ENCODE data around the gene SUPT4H1. TPM values are rescaled to one million over a fixed set of nuclear protein-coding genes. Genes with fewer than 3 reads are reported as not detected.
"Not testable (repeated sequence)": the region's sequence is repeated elsewhere in the genome, so short reads cannot be mapped to it uniquely, and the experiment has no call there.

The SUPT4H1 gene
- total RNA-seq, 1 experiment from 2014 or later: 61.6 TPM

DNA sequence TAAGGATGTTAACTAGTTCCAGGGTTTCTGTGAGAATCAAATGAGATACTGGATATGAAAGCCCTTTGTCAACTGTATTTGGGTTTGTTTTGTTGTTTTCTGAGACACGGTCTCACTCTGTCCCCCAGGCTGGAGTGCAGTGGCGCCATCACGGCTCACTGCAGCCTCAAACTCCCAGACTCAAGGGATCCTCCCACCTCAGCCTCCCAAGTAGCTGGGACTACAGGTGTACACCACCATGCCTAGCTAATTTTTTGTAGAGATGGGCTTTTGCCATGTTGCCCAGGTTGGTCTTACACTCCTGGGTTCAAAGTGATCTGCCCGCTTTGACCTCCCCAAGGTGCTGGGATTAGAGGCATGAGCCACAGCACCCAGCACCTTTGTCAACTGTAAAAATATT, 8.9 kb downstream of the SUPT4H1 start:
- DNase-seq (ENCODE audit: extremely low read depth, low read depth): no peak

DNA sequence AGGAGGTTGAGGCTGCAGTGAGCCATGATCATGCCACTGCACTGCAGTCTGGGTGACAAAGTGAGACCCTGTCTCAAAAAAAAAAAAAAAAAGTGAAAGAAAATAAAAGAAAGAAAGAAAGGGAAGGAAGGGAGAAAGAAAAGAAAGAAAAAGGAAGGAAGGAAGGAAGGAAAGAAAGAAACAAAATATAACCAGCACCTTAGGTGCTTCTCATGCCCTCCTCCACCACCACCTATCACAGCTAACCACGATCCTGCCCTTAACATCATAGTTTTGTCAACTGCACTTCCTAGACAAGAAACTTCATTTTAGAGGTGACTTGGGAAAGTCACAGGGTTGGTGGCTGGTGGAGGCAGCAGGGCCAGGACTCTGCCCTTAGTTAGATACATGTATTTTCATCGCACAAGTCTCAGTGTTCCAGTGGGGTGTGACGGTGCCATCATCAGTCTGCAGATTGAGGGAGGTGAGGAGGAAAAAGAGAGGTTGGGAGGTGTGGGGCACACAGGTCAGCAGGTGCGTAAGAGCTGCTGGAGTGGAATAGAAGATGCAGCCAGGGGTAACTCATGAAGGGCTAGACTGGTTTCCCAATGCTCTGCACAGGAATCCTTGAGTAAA, 10.0 kb downstream of the SUPT4H1 start:
- DNase-seq (ENCODE audit: extremely low read depth, low read depth): no peak

DNA sequence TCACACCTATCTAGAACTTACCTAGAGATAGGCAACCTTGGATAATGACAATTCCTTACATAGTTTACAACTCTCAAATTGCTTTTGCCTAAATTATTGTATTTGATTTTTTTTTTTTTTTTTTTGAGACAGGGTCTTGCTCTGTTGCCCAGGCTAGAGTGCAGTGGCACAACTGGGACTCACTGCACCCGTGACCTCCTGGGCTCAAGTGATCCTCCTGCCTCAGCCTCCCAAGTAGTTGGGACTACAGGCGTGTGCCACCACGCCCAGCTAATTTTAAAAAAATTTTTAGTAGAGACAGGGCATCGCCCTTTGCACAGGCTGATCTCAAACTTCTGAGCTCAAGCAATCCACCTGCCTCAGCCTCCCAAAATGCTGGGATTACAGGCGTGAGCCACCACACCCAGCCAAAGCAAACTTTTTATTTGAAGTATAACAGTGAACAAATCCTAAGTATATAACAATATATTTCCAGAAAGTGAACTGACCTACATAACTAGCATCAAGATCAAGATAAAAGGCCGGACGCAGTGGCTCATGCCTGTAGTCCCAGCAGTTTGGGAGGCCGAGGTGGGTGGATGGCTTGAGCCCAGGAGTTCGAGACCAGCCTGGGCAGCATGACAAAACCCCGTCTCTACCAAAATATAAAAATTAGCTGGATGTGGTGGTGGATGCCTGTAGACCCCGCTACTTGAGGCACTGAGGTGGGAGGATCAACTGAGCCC, 10.7 kb downstream of the SUPT4H1 start:
- DNase-seq (ENCODE audit: extremely low read depth, low read depth): not testable (repeated sequence)

DNA sequence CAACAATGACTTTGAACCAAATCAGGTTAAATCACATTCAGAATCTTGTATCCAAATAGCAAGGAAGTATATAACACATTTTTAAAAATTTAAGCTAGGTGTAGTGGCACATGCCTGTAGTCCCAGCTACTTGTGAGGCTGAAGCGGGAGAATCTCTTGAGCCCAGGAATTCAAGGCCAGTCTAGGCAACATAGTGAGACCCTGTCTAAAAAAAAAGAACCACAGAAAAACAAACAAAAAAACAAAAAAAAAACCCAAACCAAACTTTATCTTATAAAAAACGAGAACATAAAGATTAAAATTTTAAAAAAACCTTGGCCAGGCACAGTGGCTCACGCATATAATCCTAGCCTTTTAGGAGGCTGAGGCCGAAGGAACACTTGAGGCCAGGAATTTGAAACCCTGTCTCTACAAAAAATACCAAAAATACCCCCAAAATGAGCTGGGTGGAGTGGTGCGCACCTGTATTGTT, 11.6 kb downstream of the SUPT4H1 start:
- DNase-seq (ENCODE audit: extremely low read depth, low read depth): no peak

DNA sequence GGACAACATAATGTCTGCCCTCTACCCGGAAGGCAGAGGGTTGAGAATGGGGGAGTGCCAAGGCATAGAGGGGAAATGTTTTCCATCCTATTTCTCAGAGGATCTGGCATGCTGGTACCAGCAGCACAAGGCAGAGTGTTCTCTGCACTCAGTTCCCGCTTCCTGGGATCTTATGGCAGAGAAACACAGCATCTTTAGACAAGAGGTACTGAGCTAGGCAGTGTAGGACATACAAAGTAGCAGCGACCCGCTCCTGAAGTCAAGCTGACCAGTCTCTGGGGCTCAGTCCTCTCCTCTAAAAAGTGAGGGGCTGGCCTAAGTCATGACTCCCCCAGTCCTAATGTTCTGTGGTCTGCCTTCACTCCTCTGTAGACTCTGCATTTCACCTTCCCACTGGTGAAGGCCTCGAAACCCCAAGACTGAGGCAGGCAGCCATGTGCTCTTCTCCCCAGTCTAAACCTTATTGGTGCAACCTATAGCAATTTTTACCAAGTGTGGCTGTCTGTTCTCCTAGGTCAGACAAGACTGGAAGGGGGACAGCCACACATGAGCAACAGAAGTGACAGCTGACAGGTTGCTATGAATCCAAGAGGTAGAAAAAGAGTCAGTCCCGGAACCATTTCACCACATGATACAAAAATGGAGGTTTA, 12.1 kb downstream of the SUPT4H1 start:
- DNase-seq (ENCODE audit: extremely low read depth, low read depth): no peak

- DNase-seq (ENCODE audit: extremely low read depth, low read depth): no peak
These were observed 12.9 kb downstream of the SUPT4H1 start for GRCh38 chr17:58338841-58339754.

- DNase-seq (ENCODE audit: extremely low read depth, low read depth): no peak
These were observed 13.6 kb downstream of the SUPT4H1 start for GRCh38 chr17:58338454-58338840.

DNA sequence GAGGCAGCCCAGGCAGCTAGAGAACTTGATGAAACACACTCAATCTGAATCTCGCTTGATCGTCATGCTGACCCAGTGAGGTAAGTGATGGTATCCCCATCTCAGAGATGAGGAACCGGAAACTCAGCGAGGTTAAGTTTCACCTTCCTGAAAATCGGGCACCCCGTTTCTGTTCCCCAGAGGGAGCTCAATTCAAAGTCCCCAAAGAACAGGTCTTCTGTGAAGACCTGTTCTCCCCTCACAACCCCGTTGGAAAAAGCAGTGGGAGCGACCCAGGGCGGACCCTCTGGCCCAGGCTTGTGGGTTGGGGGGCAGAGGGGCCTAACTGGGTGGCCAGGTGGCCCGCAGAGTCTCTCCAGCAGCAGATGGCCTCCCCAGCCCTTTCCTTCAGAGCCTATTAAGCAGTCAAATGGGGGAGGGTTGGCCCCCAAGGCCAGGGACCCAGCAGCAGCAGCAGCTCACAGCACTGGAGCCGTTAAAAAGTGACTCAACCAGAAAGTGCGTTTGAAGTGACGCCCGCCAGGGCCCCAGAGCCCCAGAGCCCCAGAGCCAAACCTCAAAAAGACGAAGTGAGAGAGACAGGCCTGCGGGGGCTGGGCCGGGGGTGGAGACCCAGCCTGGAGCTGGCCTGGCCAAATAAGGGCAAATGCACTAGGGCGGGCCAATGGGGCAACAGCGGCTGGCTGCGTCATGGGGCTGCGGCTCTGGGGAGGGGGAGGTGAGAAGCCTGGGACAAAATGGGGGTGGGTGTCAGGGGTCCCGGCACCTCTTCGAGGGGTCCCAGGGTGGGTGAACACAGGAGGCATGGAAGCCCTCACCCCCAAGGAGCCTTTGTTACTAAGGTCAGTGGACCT, 14.2 kb downstream of the SUPT4H1 start:
- DNase-seq (ENCODE audit: extremely low read depth, low read depth): no peak

DNA sequence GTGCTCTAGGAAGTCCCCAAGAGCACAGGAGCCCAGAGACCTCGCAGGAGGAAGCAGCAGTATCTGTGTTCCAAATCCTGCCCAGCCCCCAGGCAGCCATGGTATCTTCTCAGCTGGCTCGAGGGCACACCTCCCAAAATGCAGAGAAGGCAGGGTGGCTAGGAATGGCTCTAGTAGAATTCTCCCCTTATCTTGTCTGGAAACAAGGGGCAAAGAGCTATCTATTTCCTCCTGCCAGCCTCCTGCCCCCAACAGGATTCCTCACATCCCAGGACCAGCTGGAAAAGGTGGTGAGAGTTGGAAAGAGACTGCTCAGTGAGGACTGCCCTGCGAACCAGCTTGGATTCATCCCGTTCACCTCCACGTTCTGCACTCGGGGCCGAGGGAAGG, 14.8 kb downstream of the SUPT4H1 start:
- no peak for DNase-seq (ENCODE audit: extremely low read depth, low read depth)

DNA sequence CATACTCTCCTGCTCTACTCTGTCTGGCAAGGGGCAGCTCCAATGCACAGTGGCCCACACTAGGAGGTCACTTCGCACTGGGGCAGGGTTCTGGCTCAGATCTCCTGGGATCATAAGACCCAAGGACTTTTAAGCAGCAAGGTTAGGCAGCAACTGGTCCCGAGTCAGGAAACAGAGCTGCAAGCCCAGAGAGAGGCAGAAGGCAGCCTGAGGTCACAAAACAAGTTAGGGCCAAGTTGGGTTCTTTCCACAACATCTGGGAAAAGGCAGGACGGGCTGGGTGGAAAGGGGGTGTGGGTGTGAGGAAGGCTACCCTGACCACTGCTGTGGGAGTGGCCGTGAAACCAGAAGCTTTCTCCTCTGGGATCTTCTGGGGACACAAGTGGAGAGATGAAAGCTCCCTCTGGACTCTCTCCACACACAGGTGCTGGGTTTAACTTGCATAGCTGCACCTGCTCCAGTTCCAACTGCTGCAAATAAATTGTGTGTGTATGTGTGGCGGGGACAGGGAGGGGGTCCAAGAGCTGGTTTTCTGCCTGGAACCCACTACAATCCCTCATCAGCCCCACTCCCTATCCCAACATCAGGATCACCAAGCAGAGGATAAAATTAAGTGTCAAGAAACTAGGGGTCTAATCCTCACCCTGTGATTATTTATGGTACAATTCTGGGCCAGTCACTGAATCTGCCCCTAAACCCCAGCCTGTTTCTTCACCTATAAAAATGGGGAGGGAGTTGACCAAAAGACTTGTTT, 15.4 kb downstream of the SUPT4H1 start:
- no peak for DNase-seq (ENCODE audit: extremely low read depth, low read depth)

DNA sequence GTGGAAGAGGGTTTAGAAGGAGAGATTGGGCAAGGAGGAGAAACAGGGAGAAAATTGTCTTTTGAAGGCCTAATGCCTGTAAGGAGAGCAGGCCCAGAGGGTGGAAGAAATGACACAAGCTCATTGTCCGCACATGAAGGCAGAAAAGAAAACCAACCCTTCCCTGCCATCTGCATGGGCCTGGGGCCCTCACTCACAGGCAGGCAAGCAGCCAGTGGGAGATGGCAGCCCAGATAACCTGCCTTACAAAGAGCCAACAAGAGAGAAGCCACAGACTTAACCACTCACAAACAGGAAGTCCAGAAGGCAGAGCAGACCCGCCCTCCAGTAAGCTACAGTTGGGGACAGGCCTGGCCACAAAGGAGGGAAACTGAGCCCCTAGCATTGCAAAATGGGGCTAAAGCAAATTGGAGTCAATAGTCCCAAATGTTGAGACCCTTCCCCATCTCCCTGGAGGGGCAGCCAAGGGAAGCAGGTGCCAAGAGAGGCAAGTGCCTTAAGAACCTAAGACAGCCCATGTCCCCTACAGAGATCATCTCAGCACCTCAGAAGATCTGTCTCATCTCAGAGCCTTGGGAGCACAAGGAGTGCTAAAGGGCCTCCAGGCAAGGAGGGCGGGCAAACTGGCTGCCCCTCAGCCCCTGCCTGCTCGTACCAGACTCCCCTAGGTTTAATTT, 16.1 kb downstream of the SUPT4H1 start:
- DNase-seq (ENCODE audit: extremely low read depth, low read depth): no peak

- no peak for DNase-seq (ENCODE audit: extremely low read depth, low read depth)
These were observed 16.8 kb downstream of the SUPT4H1 start for GRCh38 chr17:58335061-58335731.

DNA sequence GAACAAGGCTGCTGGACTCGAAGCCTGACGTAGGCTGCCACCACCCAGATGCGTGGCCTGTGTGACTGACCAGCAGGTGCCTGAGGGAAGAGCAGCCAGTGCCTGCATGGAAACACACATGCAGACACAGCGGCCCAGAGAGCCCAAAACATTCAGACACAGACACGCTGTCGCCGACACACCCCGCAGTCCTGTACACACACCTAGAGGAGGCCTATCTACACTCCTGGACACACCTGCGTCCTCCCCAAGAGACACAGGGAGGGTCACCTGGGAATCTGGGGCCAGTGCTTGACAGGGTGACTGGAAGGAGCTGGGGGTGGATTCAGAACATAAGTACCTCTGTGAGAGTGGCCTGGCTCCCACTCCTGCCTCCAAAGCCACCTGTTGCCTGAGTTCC, 17.3 kb downstream of the SUPT4H1 start:
- DNase-seq (ENCODE audit: extremely low read depth, low read depth): no peak

DNA sequence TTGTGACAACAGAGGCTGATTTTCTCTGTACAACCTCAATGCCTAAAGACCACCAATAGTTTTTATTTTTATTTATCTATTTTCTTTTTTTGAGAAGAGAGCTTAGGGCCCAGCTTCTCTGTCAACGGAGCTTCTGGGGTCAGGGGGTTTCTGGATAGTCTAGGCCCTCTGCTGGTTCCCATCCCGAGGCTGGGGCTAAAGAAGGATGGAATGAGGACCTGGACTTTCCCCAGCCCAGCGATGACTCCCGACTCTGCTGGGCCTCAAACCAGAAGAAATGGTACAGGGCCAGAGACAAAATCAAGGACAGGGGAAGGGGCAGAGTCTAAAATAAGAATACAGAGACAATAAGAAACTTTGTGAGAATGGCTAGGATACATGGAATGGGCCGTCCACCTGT, 17.7 kb downstream of the SUPT4H1 start:
- no peak for DNase-seq (ENCODE audit: extremely low read depth, low read depth)

DNA sequence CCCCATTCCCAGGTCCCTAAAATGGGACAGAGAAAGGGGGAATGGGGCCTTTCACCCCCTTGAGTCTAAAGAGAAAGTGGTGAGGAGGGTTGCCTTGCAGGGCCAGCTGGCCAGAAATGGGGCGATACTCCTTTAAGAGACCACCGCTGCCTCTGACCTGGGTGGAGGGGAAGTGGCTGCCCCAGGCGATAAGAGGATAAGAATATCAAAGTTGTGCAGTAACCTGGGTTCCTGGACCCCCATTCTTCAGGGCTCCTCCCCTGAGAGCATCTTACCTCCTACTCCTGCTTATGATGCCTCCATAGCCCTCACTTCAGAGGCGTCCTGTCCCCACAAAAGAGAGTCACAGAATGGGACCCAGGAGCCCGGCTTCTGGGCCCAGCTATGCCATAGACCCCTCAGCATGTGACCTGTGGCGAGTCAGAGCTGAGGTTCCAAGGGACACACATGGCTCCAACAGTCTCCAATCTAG, 18.2 kb downstream of the SUPT4H1 start:
- DNase-seq (ENCODE audit: extremely low read depth, low read depth): no peak

- no peak for DNase-seq (ENCODE audit: extremely low read depth, low read depth)
These were observed 18.9 kb downstream of the SUPT4H1 start for GRCh38 chr17:58332778-58333735.
